T follicular helper cell (primary cell): ENCODE data around the gene SPTBN2.
"Not testable (repeated sequence)": the region's sequence is repeated elsewhere in the genome, so short reads cannot be mapped to it uniquely, and the experiment has no call there.

Experiments
- DNase-seq: peaks from one replicate; pipeline ENCODE4 v3.0.0-alpha.2; 2020; ENCODE audit warnings: low read depth

The SPTBN2 gene

GRCh38 chr11:66724167-66724566 lies 4.8 kb downstream of the SPTBN2 start:
- DNase-seq, result not testable (repeated sequence)

GRCh38 chr11:66723693-66724092 lies 5.3 kb downstream of the SPTBN2 start:
- no peak for DNase-seq

- DNase-seq, result no peak
Observed at GRCh38 chr11:66722745-66723651, 6.0 kb downstream of the SPTBN2 start.

GRCh38 chr11:66721939-66722338 lies 7.1 kb downstream of the SPTBN2 start:
- no peak for DNase-seq

GRCh38 chr11:66720899-66721470 lies 8.0 kb downstream of the SPTBN2 start:
- DNase-seq, result no peak

- no peak for DNase-seq
Observed at GRCh38 chr11:66720223-66720898, 8.7 kb downstream of the SPTBN2 start.

GRCh38 chr11:66719111-66719872 lies 9.7 kb downstream of the SPTBN2 start:
- no peak for DNase-seq

GRCh38 chr11:66718320-66718971 lies 10.6 kb downstream of the SPTBN2 start:
- DNase-seq, result no peak

- DNase-seq, result no peak
Observed at GRCh38 chr11:66717925-66718319, 11.1 kb downstream of the SPTBN2 start.

GRCh38 chr11:66716996-66717395 lies 12.0 kb downstream of the SPTBN2 start:
- DNase-seq, result no peak

- DNase-seq, result no peak
Observed at GRCh38 chr11:66715346-66716085, 13.5 kb downstream of the SPTBN2 start.

GRCh38 chr11:66713746-66714480 lies 15.1 kb downstream of the SPTBN2 start:
- DNase-seq, result no peak

GRCh38 chr11:66710384-66710930 lies 18.6 kb downstream of the SPTBN2 start:
- DNase-seq, result no peak

- DNase-seq, result no peak
Observed at GRCh38 chr11:66708701-66709100, 20.3 kb downstream of the SPTBN2 start.

GRCh38 chr11:66708094-66708493 lies 20.9 kb downstream of the SPTBN2 start:
- DNase-seq, result no peak

GRCh38 chr11:66707486-66707885 lies 21.5 kb downstream of the SPTBN2 start:
- DNase-seq, result no peak

- no peak for DNase-seq
Observed at GRCh38 chr11:66706989-66707388, 22.0 kb downstream of the SPTBN2 start.

- DNase-seq, result no peak
Observed at GRCh38 chr11:66705587-66706335, 23.3 kb downstream of the SPTBN2 start.
